Spinal cord (tissue), 10 donors: ENCODE data around the gene KRTAP9-9. TPM values are rescaled to one million over a fixed set of nuclear protein-coding genes. Genes with fewer than 3 reads are reported as not detected.
"Not testable (repeated sequence)": the region's sequence is repeated elsewhere in the genome, so short reads cannot be mapped to it uniquely, and the experiment has no call there.

Experiments
- DNase-seq, 6 donors: peaks; one replicate each; pipeline versions ENCODE4 v3.0.0 to v3.0.0-alpha.2; 2013 to 2015; ENCODE audit warnings: low spot score in 6 of 6, low read depth in 4 of 6
- H3K27ac ChIP-seq: one replicate; pipeline ENCODE4 v1.5.1; 2013; ENCODE audit warnings: low read depth, low read length, control low read depth
- H3K27me3 ChIP-seq: one replicate; pipeline ENCODE4 v1.6.1; 2013; ENCODE audit warnings: low read length; ENCODE audit not compliant: control insufficient read depth, insufficient read depth
- H3K36me3 ChIP-seq: one replicate; pipeline ENCODE4 v1.6.1; 2013; ENCODE audit warnings: low read length; ENCODE audit not compliant: control insufficient read depth, insufficient read depth
- H3K4me1 ChIP-seq: one replicate; pipeline ENCODE4 v1.6.1; 2013; ENCODE audit warnings: low read length; ENCODE audit not compliant: control insufficient read depth, insufficient read depth
- H3K4me3 ChIP-seq: one replicate; pipeline ENCODE4 v1.5.1; 2013; ENCODE audit warnings: low read depth, low read length, control low read depth
- H3K9me3 ChIP-seq: one replicate; pipeline ENCODE4 v1.6.1; 2013; ENCODE audit warnings: low read length; ENCODE audit not compliant: control insufficient read depth, insufficient read depth
- WGBS: methylation state at CpG from one replicate; pipeline ENCODE4 v1.1.5; 2013; ENCODE audit warnings: missing lambda C conversion rate; ENCODE audit not compliant: insufficient coverage; 5-methylcytosine and 5-hydroxymethylcytosine counted together
- polyA plus RNA-seq, 2 donors: library from polyadenylated mRNA; unstranded; fragments of 120-200 nt; gene quantifications; one replicate each; pipeline ENCODE4 v1.2.1, GENCODE V29; 2013; ENCODE audit not compliant: insufficient read length in 2 of 2
- total RNA-seq, 2 donors: library from RNA; depleted of rRNA in 1 of 2; stranded (reverse); fragments of 120-200 nt in 1 of 2; fragments of >200 nt in 1 of 2; gene quantifications; one replicate each; pipeline versions ENCODE4 v1.2.3 to v1.2.4, GENCODE V29; 2013 to 2014
- donor health status: healthy.

KRTAP9-9 gene
- total and polyA plus RNA-seq, 4 donors, result not detected

DNA sequence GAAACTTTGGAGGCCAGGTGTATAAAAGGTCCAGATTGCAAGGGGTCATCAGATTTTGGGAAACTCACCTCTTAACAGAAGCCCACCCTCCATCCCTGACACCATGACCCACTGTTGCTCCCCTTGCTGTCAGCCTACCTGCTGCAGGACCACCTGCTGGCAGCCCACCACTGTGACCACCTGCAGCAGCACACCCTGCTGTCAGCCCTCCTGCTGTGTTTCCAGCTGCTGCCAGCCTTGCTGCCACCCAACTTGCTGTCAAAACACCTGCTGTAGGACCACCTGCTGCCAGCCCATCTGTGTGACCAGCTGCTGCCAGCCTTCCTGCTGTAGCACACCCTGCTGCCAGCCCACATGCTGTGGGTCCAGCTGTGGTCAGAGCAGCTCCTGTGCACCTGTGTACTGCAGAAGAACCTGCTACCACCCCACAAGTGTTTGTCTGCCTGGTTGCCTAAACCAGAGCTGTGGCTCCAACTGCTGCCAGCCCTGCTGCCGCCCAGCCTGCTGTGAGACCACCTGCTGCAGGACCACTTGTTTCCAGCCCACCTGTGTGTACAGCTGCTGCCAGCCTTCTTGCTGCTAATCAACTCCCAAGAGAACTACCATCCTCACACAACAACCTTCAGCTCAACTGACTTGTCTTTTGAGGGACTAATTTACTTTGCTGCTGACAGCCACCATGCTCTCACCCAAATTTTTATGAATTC is 22.6 kb upstream of the KRTAP9-9 start, which contains the start of gene KRTAP9-3:
Gene KRTAP9-3 (plus strand): TSS at position 51 of the 707 bp plus-strand sequence. CDS start 53 bp downstream, at position 104.
- H3K4me1 ChIP-seq, H3K36me3 ChIP-seq, DNase-seq, H3K27me3 ChIP-seq, H3K9me3 ChIP-seq, H3K27ac ChIP-seq, H3K4me3 ChIP-seq: not testable (repeated sequence)
- WGBS, result 89% methylated on average over 1 of the region's 1 CpG

- H3K9me3 ChIP-seq, H3K4me1 ChIP-seq, DNase-seq, H3K27ac ChIP-seq, H3K4me3 ChIP-seq, H3K36me3 ChIP-seq, H3K27me3 ChIP-seq: not testable (repeated sequence)
- WGBS, result no CpG with 5 or more reads among the region's 4 CpGs
These were observed 18.1 kb upstream of the KRTAP9-9 start for GRCh38 chr17:41237116-41237515.

- not testable (repeated sequence) for H3K9me3 ChIP-seq, H3K36me3 ChIP-seq, H3K4me1 ChIP-seq, H3K27ac ChIP-seq, H3K4me3 ChIP-seq, H3K27me3 ChIP-seq, DNase-seq
- 40% methylated on average over 2 of the region's 3 CpGs for WGBS
These were observed 17.2 kb upstream of the KRTAP9-9 start, which contains the start of gene KRTAP9-8 for GRCh38 chr17:41237949-41238437. Gene KRTAP9-8 (plus strand): TSS chr17:41237999. CDS start chr17:41238052, 53 bp downstream.

- not testable (repeated sequence) for H3K36me3 ChIP-seq, H3K27ac ChIP-seq, H3K27me3 ChIP-seq, H3K4me1 ChIP-seq, H3K9me3 ChIP-seq, H3K4me3 ChIP-seq
- WGBS, result 100% methylated on average over 1 of the region's 2 CpGs
- DNase-seq, result peak in 1 of 6 donors; percentile 0
These were observed 8.0 kb upstream of the KRTAP9-9 start for GRCh38 chr17:41246995-41247787.

DNA sequence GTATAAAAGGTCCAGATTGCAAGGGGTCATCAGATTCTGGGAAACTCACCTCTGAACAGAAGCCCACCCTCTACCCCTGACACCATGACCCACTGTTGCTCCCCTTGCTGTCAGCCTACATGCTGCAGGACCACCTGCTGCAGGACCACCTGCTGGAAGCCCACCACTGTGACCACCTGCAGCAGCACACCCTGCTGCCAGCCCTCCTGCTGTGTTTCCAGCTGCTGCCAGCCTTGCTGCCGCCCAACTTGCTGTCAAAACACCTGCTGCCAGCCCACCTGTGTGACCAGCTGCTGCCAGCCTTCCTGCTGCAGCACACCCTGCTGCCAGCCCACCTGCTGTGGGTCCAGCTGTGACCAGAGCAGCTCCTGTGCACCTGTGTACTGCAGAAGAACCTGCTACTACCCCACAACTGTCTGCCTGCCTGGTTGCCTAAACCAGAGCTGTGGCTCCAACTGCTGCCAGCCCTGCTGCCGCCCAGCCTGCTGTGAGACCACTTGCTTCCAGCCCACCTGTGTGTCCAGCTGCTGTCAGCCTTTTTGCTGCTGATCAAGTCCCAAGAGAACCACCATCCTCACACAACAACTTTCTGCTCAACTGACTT is 5.4 kb upstream of the KRTAP9-9 start, which contains the start of gene KRTAP9-4:
Gene KRTAP9-4 (plus strand): TSS at position 51 of the 604 bp plus-strand sequence. CDS start 34 bp downstream, at position 85.
- not testable (repeated sequence) for H3K27ac ChIP-seq, H3K4me1 ChIP-seq, H3K4me3 ChIP-seq, H3K9me3 ChIP-seq, H3K36me3 ChIP-seq, H3K27me3 ChIP-seq
- WGBS, result 52% methylated on average over 2 of the region's 2 CpGs
- peak in 1 of 6 donors; percentile 0 for DNase-seq

GRCh38 chr17:41251261-41251660 is 3.9 kb upstream of the KRTAP9-9 start:
- Histone ChIP-seq H3K36me3 (no peaks in the 10 kb centered on the region), H3K4me1 (no peaks in the 10 kb centered on the region), H3K4me3 (no peak overlapping the region), H3K27ac (no peak overlapping the region), H3K9me3 (no peaks in the 10 kb centered on the region), H3K27me3 (no peaks in the 10 kb centered on the region)
- DNase-seq, result peak in 2 of 6 donors; percentile 4 to 31
- 33% methylated on average over 1 of the region's 1 CpG for WGBS

- Histone ChIP-seq H3K27ac (no peak overlapping the region), H3K4me1 (no peaks in the 10 kb centered on the region), H3K27me3 (no peaks in the 10 kb centered on the region), H3K4me3 (no peak overlapping the region), H3K36me3 (no peaks in the 10 kb centered on the region), H3K9me3 (no peaks in the 10 kb centered on the region)
- DNase-seq, result peak in 1 of 6 donors; percentile 0
- whole genome bisulfite sequencing, result no CpG with 5 or more reads among the region's 1 CpG
These were observed 323 bp upstream of the KRTAP9-9 start for GRCh38 chr17:41254861-41255260.

GRCh38 chr17:41256291-41256685 is 1.1 kb downstream of the KRTAP9-9 start:
- no peak overlapping the region for H3K4me3 ChIP-seq
- no peaks in the 10 kb centered on the region for H3K27me3 ChIP-seq
- H3K27ac ChIP-seq, result no peak overlapping the region
- H3K9me3 ChIP-seq, result no peaks in the 10 kb centered on the region
- no peaks in the 10 kb centered on the region for H3K4me1 ChIP-seq
- peak in 1 of 6 donors; percentile 0 for DNase-seq
- WGBS, result no CpG with 5 or more reads among the region's 1 CpG
- H3K36me3 ChIP-seq, result no peaks in the 10 kb centered on the region

- Histone ChIP-seq H3K9me3 (no peaks in the 10 kb centered on the region), H3K27ac (no peak overlapping the region), H3K4me3 (no peak overlapping the region), H3K36me3 (no peaks in the 10 kb centered on the region), H3K4me1 (no peaks in the 10 kb centered on the region), H3K27me3 (no peaks in the 10 kb centered on the region)
- DNase-seq, result peak in 1 of 6 donors; percentile 0
These were observed 3.2 kb downstream of the KRTAP9-9 start for GRCh38 chr17:41258406-41258805.
